HepG2 (cell line): ENCODE data around the gene MRPL2. TPM values are rescaled to one million over a fixed set of nuclear protein-coding genes. Genes with fewer than 3 reads are reported as not detected.

Source experiments
- ARNTL ChIP-seq: sonication (generic); formaldehyde crosslinking; IDR thresholded peaks from 2 replicates; pipeline ENCODE4 v1.4.0; 2020; ENCODE audit warnings: mild to moderate bottlenecking, missing genetic modification reagents
- CEBPB ChIP-seq: IDR thresholded peaks from 2 replicates; pipeline ENCODE4 v1.6.1; 2011; ENCODE audit warnings: low read depth, low read length, improper control_type of control experiment, borderline replicate concordance
- CREB1 ChIP-seq, 2 experiments: fragments of 450-650 bp in 1 of 2; IDR thresholded peaks; 2 replicates each; pipeline ENCODE4 v1.6.1; 2016 to 2017; ENCODE audit warnings: control low read depth in 1 of 2, mild to moderate bottlenecking in 1 of 2, missing compliant biosample characterization in 1 of 2, missing genetic modification characterization in 1 of 2
- GATAD2A ChIP-seq: IDR thresholded peaks from 2 replicates; pipeline ENCODE4 v1.6.1; 2016
- GFI1 ChIP-seq: sonication (generic); formaldehyde crosslinking; IDR thresholded peaks from 2 replicates; pipeline ENCODE4 v1.5.0; 2020; ENCODE audit warnings: missing genetic modification reagents, mild to moderate bottlenecking, borderline replicate concordance
- GLI4 ChIP-seq: sonication (generic); formaldehyde crosslinking; IDR thresholded peaks from 2 replicates; pipeline ENCODE4 v1.5.1; 2020; ENCODE audit warnings: missing genetic modification reagents, mild to moderate bottlenecking, moderate library complexity, borderline replicate concordance
- KDM1A ChIP-seq: IDR thresholded peaks from 2 replicates; pipeline ENCODE4 v1.6.1; 2016; ENCODE audit warnings: missing compliant biosample characterization
- NONO ChIP-seq, 2 experiments: fragments of 450-650 bp in 1 of 2; sonication (generic) in 1 of 2; formaldehyde crosslinking in 1 of 2; IDR thresholded peaks in 1 of 2; conservative IDR thresholded peaks in 1 of 2; 2 replicates each; pipeline versions ENCODE4 v1.6.1 to v1.8.0; 2017 to 2022; ENCODE audit warnings: mild to moderate bottlenecking in 1 of 2, missing genetic modification reagents in 1 of 2, moderate library complexity in 1 of 2
- PHB2 ChIP-seq: fragments of 450-650 bp; IDR thresholded peaks from 2 replicates; pipeline ENCODE4 v1.6.1; 2018; ENCODE audit not compliant: partially characterized antibody
- SCMH1 ChIP-seq: sonication (generic); formaldehyde crosslinking; IDR thresholded peaks from 2 replicates; pipeline ENCODE4 v1.9.0; 2021; ENCODE audit warnings: missing genetic modification reagents, mild to moderate bottlenecking, borderline replicate concordance
- ZEB1 ChIP-seq: IDR thresholded peaks from 2 replicates; pipeline ENCODE4 v1.6.1; 2012; ENCODE audit warnings: mild to moderate bottlenecking, low read depth, inconsistent platforms; ENCODE audit not compliant: insufficient replicate concordance
- ZNF446 ChIP-seq: sonication (generic); formaldehyde crosslinking; IDR thresholded peaks from 2 replicates; pipeline ENCODE4 v1.5.0; 2020; ENCODE audit warnings: mild to moderate bottlenecking, missing genetic modification reagents
- ZNF713 ChIP-seq: sonication (generic); formaldehyde crosslinking; IDR thresholded peaks from 2 replicates; pipeline ENCODE4 v1.4.0; 2020; ENCODE audit warnings: mild to moderate bottlenecking, missing genetic modification reagents
- ZNF749 ChIP-seq: sonication (generic); formaldehyde crosslinking; IDR thresholded peaks from 2 replicates; pipeline ENCODE4 v1.8.0; 2022; ENCODE audit warnings: mild to moderate bottlenecking, missing genetic modification reagents, moderate library complexity, borderline replicate concordance
- ZSCAN29 ChIP-seq: sonication (generic); formaldehyde crosslinking; conservative IDR thresholded peaks from 2 replicates; pipeline ENCODE4 v1.4.0; 2020; ENCODE audit warnings: mild to moderate bottlenecking, missing genetic modification reagents
- polyA plus RNA-seq, 8 experiments: library from polyadenylated mRNA; depleted of rRNA in 3 of 8; stranded (reverse) in 7 of 8; unstranded in 1 of 8; fragments of >200 nt; fragmentation: Illumina TruSeq in 4 of 8; extraction: Trizol in 4 of 8; gene quantifications; 2 replicates each; pipeline versions ENCODE4 v1.2.1 to v1.2.3, GENCODE V29; 2011 to 2016; ENCODE audit warnings: low read depth in 4 of 8, missing spikeins in 1 of 8, mixed read lengths in 1 of 8; ENCODE audit not compliant: insufficient read depth in 1 of 8
- total RNA-seq, 5 experiments: library from RNA; depleted of rRNA; stranded (reverse); fragments of >200 nt; fragmentation: Illumina TruSeq; extraction: Trizol; gene quantifications; 2 replicates each; pipeline ENCODE4 v1.2.3, GENCODE V29; 2016; ENCODE audit warnings: low read depth in 1 of 5
- TF ChIP-seq, protein P1 (sequence below): sonication (generic); formaldehyde crosslinking; IDR thresholded peaks from 2 replicates; pipeline ENCODE4 v1.4.0; 2020; ENCODE audit warnings: missing genetic modification reagents
- TF ChIP-seq, protein P2 (sequence below): sonication (generic); IDR thresholded peaks from 2 replicates; pipeline ENCODE4 v1.6.1; 2016; ENCODE audit warnings: low read depth, borderline replicate concordance
- TF ChIP-seq, protein P3 (sequence below): sonication (generic); formaldehyde crosslinking; IDR thresholded peaks from 2 replicates; pipeline ENCODE4 v1.4.0; 2020; ENCODE audit warnings: missing genetic modification reagents
- TF ChIP-seq, protein P4 (sequence below): IDR thresholded peaks from 2 replicates; pipeline ENCODE4 v1.6.1; 2016; ENCODE audit warnings: low read depth, control low read depth
- TF ChIP-seq, protein P5 (sequence below), 2 experiments: sonication (generic) in 1 of 2; formaldehyde crosslinking in 1 of 2; IDR thresholded peaks; 2 replicates each; pipeline versions ENCODE4 v1.4.0 to v1.6.1; 2018 to 2020; ENCODE audit warnings: missing genetic modification reagents in 2 of 2, borderline replicate concordance in 1 of 2, low read depth in 1 of 2, mild to moderate bottlenecking in 1 of 2, missing biosample characterization in 1 of 2

Gene MRPL2
- total and polyA plus RNA-seq, 2 of the 13 experiments (the other 11 are each of a cell fraction or from before 2014, with no cell fraction given) = 56.8 to 65.6 TPM

DNA sequence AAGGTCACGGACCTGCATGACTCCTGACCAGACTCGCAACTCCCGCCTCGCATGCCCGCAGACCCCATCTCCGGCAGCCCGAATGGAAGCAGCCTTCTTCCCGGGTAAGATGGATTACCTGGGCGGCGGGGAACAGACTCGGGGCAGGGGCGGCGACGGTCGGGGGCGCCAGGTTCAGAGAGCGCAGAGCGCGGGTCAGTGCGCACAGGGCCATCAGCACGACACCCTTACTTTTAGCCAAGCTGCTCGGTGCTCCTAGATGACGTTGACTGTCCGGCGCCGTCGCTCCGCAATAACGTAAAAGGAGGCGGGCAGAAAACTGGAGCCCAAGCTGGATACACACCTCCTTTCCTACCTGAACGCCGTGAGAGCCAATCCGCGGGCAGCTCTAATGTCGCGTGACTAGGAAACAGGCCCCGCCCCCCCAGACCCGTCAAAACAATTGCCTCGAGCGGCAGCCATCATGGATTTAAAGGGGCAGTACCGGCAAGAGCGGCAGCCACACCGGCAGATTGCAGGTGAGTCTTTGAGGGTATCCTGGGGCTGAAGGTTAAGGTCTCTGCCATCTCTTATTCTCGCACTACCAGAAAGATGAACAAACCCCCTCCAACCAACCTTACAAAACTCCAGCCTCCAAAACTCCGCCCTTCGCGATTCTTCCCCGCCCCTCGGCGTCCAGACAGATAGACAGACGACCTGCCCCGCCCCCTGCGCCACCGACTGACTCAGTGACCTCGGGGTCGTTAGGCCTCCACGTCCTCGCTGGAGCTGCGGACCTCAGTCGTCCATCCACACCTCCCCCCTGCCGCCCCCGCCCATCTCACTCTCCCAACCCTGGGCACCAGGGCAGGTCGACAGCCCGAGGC is at the start of gene MRPL2, which contains the start of gene KLC4 (continued):
- TF ChIP-seq CEBPB (no peak), ZNF446 (peak; percentile 37; the same call in 1 of the 2 replicates), ZEB1 (peak; percentile 86), SCMH1 (CRISPR knock-in tag) (no peak), GFI1 (CRISPR knock-in tag) (no peak), ZSCAN29 (CRISPR knock-in tag) (0 out of 2 replicates have a peak, but pooled peaks have one; percentile 27), GATAD2A (CRISPR knock-in tag) (0 out of 2 replicates have a peak, but pooled peaks have one; percentile 10), ZNF713 (CRISPR knock-in tag) (no peak), NONO (IDR thresholded peaks at IDR 0.05) (no peak), NONO (CRISPR knock-in tag; conservative IDR thresholded peaks at IDR 0.05) (no peak), KDM1A (CRISPR knock-in tag) (no peak), CREB1 (IDR thresholded peaks at IDR 0.05) (peak; percentile 98), CREB1 (CRISPR knock-in tag; IDR thresholded peaks at IDR 0.05) (peak; percentile 100), ZNF749 (CRISPR knock-in tag) (peak; percentile 51; the same call in 1 of the 2 replicates), GLI4 (no peak; the same call in 1 of the 2 replicates), ARNTL (CRISPR knock-in tag) (no peak; the same call in 1 of the 2 replicates), PHB2 (no peak)
- TF ChIP-seq, protein P1, sequence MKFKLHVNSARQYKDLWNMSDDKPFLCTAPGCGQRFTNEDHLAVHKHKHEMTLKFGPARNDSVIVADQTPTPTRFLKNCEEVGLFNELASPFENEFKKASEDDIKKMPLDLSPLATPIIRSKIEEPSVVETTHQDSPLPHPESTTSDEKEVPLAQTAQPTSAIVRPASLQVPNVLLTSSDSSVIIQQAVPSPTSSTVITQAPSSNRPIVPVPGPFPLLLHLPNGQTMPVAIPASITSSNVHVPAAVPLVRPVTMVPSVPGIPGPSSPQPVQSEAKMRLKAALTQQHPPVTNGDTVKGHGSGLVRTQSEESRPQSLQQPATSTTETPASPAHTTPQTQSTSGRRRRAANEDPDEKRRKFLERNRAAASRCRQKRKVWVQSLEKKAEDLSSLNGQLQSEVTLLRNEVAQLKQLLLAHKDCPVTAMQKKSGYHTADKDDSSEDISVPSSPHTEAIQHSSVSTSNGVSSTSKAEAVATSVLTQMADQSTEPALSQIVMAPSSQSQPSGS (CRISPR knock-in tag) = peak; percentile 79
- TF ChIP-seq, protein P2, sequence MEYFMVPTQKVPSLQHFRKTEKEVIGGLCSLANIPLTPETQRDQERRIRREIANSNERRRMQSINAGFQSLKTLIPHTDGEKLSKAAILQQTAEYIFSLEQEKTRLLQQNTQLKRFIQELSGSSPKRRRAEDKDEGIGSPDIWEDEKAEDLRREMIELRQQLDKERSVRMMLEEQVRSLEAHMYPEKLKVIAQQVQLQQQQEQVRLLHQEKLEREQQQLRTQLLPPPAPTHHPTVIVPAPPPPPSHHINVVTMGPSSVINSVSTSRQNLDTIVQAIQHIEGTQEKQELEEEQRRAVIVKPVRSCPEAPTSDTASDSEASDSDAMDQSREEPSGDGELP = no peak
- TF ChIP-seq, protein P3, sequence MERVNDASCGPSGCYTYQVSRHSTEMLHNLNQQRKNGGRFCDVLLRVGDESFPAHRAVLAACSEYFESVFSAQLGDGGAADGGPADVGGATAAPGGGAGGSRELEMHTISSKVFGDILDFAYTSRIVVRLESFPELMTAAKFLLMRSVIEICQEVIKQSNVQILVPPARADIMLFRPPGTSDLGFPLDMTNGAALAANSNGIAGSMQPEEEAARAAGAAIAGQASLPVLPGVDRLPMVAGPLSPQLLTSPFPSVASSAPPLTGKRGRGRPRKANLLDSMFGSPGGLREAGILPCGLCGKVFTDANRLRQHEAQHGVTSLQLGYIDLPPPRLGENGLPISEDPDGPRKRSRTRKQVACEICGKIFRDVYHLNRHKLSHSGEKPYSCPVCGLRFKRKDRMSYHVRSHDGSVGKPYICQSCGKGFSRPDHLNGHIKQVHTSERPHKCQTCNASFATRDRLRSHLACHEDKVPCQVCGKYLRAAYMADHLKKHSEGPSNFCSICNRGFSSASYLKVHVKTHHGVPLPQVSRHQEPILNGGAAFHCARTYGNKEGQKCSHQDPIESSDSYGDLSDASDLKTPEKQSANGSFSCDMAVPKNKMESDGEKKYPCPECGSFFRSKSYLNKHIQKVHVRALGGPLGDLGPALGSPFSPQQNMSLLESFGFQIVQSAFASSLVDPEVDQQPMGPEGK (CRISPR knock-in tag) = peak; percentile 73
- TF ChIP-seq, protein P4, sequence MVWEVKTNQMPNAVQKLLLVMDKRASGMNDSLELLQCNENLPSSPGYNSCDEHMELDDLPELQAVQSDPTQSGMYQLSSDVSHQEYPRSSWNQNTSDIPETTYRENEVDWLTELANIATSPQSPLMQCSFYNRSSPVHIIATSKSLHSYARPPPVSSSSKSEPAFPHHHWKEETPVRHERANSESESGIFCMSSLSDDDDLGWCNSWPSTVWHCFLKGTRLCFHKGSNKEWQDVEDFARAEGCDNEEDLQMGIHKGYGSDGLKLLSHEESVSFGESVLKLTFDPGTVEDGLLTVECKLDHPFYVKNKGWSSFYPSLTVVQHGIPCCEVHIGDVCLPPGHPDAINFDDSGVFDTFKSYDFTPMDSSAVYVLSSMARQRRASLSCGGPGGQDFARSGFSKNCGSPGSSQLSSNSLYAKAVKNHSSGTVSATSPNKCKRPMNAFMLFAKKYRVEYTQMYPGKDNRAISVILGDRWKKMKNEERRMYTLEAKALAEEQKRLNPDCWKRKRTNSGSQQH (CRISPR knock-in tag) = peak; percentile 87; the same call in 1 of the 2 replicates
- TF ChIP-seq, protein P5, sequence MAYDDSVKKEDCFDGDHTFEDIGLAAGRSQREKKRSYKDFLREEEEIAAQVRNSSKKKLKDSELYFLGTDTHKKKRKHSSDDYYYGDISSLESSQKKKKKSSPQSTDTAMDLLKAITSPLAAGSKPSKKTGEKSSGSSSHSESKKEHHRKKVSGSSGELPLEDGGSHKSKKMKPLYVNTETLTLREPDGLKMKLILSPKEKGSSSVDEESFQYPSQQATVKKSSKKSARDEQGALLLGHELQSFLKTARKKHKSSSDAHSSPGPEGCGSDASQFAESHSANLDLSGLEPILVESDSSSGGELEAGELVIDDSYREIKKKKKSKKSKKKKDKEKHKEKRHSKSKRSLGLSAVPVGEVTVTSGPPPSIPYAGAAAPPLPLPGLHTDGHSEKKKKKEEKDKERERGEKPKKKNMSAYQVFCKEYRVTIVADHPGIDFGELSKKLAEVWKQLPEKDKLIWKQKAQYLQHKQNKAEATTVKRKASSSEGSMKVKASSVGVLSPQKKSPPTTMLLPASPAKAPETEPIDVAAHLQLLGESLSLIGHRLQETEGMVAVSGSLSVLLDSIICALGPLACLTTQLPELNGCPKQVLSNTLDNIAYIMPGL (CRISPR knock-in tag; IDR thresholded peaks at IDR 0.05; ENCODE audit: borderline replicate concordance in 1 of 2, low read depth in 1 of 2) = no peak; a peak in 3 of 4 replicates
